H1 (cell line): ENCODE results near the gene KHDC1L. TPM values are rescaled to one million over a fixed set of nuclear protein-coding genes. Genes with fewer than 3 reads are reported as not detected.

Experiments used
- CHD1 ChIP-seq: IDR thresholded peaks from 2 replicates; pipeline ENCODE4 v1.6.1; 2012; ENCODE audit warnings: low read depth, low read length, improper control_type of control experiment
- GABPA ChIP-seq: IDR thresholded peaks from 2 replicates; pipeline ENCODE4 v1.6.1; 2011; ENCODE audit warnings: mild to moderate bottlenecking, low read length, moderate library complexity, borderline replicate concordance; ENCODE audit not compliant: insufficient read depth
- KDM1A ChIP-seq: fragments of 200-600, 300-600 bp; sonication (generic); IDR thresholded peaks from 2 replicates; pipeline ENCODE4 v1.7.1; 2016; ENCODE audit warnings: mild to moderate bottlenecking, low read length, borderline replicate concordance
- RAD21 ChIP-seq, 2 experiments: IDR thresholded peaks in 1 of 2; conservative IDR thresholded peaks in 1 of 2; 2 replicates each; pipeline ENCODE4 v1.6.1; 2011; ENCODE audit warnings: low read depth in 2 of 2, low read length in 2 of 2, improper control_type of control experiment in 1 of 2, inconsistent platforms in 1 of 2, mild to moderate bottlenecking in 1 of 2, moderate library complexity in 1 of 2
- SAP30 ChIP-seq: fragments of 300-600 bp; sonication (generic); IDR thresholded peaks from 2 replicates; pipeline ENCODE4 v1.7.1; 2012; ENCODE audit warnings: low read length, moderate library complexity, mild to moderate bottlenecking, inconsistent platforms; ENCODE audit not compliant: insufficient read depth, insufficient replicate concordance
- SP1 ChIP-seq: IDR thresholded peaks from 2 replicates; pipeline ENCODE4 v1.6.1; 2011; ENCODE audit warnings: low read depth, low read length
- SP4 ChIP-seq: IDR thresholded peaks from 2 replicates; pipeline ENCODE4 v1.6.1; 2012; ENCODE audit warnings: low read length, inconsistent platforms
- polyA plus RNA-seq, 7 experiments: library from polyadenylated mRNA; depleted of rRNA in 3 of 7; stranded (reverse) in 5 of 7; unstranded in 2 of 7; fragments of >200 nt in 5 of 7; fragments of 200-250 nt in 2 of 7; gene quantifications; 1 replicate in 5 of 7; 2 replicates in 1 of 7; 4 replicates in 1 of 7; pipeline versions ENCODE4 v1.2.1 to v1.2.3, GENCODE V29; 2011 to 2013; ENCODE audit warnings: missing spikeins in 2 of 7, mixed read lengths in 2 of 7
- total RNA-seq: library from RNA; stranded (reverse); fragmentation: NEBNext Ultra II Directional; extraction: Animal tissue kit (Norgen Biotek cat#: 25700); gene quantifications from 2 replicates; pipeline ENCODE4 v1.2.1, GENCODE V29; 2021

KHDC1L gene
- total and polyA plus RNA-seq, 2 of the 8 experiments (the other 6 are each of a cell fraction or from before 2014, with no cell fraction given): 0.14 TPM; not detected in 1

DNA sequence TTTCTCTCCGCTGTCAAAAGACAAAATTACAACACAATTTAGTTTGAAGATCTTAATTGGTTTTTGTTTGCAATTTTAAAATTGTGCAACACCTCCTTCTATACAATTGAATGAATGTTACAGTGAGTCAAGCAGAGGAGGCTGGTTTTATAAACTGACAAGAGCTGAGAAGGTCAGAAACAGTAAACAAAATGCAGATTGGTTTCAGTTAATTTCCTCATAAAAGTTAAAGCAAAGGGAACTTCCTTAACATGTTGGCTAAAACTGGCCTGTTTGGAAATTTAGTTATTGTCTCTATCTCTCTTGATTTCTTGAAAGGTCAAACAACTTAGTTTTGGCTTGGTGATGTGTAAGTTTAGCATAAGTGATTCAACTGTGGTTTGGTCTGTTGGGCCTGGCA, 22.2 kb downstream of the KHDC1L start (continued):
- no peak for TF ChIP-seq CHD1
- TF ChIP-seq KDM1A: no peak
- TF ChIP-seq SP4: no peak
- no peak for TF ChIP-seq SAP30
- no peak for TF ChIP-seq RAD21 (IDR thresholded peaks at IDR 0.05 in 1 of 2, conservative IDR thresholded peaks at IDR 0.05 in 1 of 2; ENCODE audit: low read depth in 2 of 2, low read length in 2 of 2)
- TF ChIP-seq GABPA: no peak
- TF ChIP-seq SP1: no peak
